Measurements from ENCODE around the gene SDC1.

- TF ChIP-seq CTCF (conservative IDR thresholded peaks at IDR 0.05; ENCODE audit: low read length), result no peak
- no peak for TF ChIP-seq EZH2phosphoT487 (IDR thresholded peaks at IDR 0.05; ENCODE audit: borderline replicate concordance, low read depth, low read length)
Measured at GRCh38 chr2:20175267-20175666, 49.7 kb downstream of the SDC1 start.
